GM12892 (cell line): ENCODE data around the gene TMTC2.
A peak's percentile ranks its signal among the peaks of the same experiment; 100 is the strongest.

ENCODE experiments used
- DNase-seq: peaks from one replicate; pipeline ENCODE4 v3.0.0; 2011; ENCODE audit not compliant: insufficient read length
- FAIRE-seq: peaks from 2 replicates; lab custom pipeline; 2011; peaks lifted over from hg19 to GRCh38; lab: Jason Lieb, UNC
- POLR2A ChIP-seq: IDR thresholded peaks from 2 replicates; pipeline ENCODE4 v1.6.1; 2011; ENCODE audit warnings: low read depth, low read length, control low read depth
- POLR2AphosphoS5 ChIP-seq: IDR thresholded peaks from 2 replicates; pipeline ENCODE4 v1.6.1; 2011; ENCODE audit warnings: low read depth, low read length, control low read depth
- TAF1 ChIP-seq: IDR thresholded peaks from 2 replicates; pipeline ENCODE4 v1.6.1; 2011; ENCODE audit warnings: low read depth, mild to moderate bottlenecking, control low read depth, low read length, borderline replicate concordance

The TMTC2 gene

DNA sequence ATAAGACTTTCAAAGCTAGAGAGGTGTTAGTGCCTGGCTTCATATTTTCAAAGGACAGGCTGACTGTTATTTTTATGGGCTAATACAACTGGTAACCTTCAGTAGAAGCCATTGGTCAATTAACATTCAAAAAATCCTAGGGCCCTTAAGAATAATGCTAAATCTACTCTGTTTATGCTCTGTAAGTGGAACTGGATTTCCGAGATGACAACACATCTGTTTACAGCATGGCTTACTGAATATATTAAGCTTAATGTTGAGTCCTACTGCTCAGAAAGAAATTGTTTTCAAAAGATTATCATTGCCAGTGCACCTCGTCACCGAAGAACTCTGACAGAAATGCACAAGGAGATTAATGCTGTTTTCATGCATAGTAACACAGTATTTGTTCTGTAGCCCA, 239.9 kb downstream of the TMTC2 start:
- no peak for DNase-seq
- TF ChIP-seq POLR2A (no peak), POLR2AphosphoS5 (no peak), TAF1 (no peak)
- FAIRE-seq = no peak

- FAIRE-seq (no peak), DNase-seq (no peak)
These were observed 243.6 kb downstream of the TMTC2 start for GRCh38 chr12:82930301-82930700.

DNA sequence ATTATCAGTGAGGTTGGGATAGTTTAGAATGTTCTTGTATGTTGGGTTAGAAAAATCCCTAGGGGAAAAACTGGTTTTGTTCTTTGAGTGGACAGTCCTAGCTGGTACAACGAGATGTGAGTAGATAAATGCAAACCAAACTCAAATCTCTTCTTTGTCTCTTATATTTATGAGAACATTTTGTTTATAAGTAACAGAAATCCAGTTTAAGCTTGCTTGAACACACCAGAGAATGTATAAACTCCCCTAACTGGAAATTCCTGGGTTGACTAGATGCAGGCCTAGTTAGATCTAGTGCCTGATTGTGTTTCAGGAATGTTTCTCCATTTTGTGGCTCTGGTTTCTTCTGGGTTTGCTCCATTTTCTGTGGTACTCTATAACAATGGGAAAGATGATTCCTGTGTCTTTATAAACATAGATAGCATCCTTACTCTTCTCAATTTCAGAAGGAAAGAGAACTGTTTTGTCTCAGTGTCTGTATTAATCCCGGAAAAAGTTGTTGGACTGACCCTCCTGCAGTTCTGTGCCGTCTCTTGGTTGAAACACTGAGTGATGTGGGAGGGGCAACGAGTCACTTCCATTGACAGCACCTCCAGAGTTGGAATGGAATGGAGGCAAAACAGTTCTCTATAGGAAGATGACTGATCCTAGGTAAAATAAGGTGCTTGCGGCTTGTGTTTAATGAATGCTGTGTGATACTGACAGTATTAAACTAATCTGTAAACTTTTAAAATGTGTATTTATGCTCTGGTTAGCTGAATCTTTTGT, 244.8 kb downstream of the TMTC2 start:
- no peak for DNase-seq
- no peak for FAIRE-seq
- TF ChIP-seq POLR2A = no peak
- no peak for TF ChIP-seq POLR2AphosphoS5
- TF ChIP-seq TAF1 = no peak

More at GRCh38 chr12:82930301-82930700, 243.6 kb downstream of the TMTC2 start:
- TF ChIP-seq TAF1 (no peak), POLR2AphosphoS5 (no peak), POLR2A (no peak)

DNA sequence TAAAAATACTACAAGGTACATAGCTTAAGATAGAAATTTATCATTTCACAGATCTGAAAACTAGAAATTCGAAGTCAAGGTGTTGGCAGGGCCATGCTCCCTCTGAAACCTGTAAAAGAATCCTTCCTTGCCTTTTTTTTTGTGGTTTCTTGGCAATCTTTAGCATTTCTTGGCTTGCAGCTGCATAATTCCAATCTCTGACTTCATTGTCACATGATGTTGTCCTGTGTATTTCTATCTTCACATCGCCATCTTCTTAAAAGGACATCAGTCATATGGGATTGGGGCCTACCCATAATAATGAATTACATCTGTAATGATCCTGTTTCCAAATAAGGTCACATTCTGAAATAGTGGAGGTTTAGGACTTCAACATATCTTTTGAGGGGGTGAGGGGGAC, 250.4 kb downstream of the TMTC2 start:
- DNase-seq (no peak), FAIRE-seq (no peak)
- no peak for TF ChIP-seq POLR2A

GRCh38 chr12:82942521-82942920, 255.8 kb downstream of the TMTC2 start:
- no peak for TF ChIP-seq POLR2A
- no peak for TF ChIP-seq POLR2AphosphoS5
- no peak for TF ChIP-seq TAF1
- DNase-seq (no peak), FAIRE-seq (no peak)

DNA sequence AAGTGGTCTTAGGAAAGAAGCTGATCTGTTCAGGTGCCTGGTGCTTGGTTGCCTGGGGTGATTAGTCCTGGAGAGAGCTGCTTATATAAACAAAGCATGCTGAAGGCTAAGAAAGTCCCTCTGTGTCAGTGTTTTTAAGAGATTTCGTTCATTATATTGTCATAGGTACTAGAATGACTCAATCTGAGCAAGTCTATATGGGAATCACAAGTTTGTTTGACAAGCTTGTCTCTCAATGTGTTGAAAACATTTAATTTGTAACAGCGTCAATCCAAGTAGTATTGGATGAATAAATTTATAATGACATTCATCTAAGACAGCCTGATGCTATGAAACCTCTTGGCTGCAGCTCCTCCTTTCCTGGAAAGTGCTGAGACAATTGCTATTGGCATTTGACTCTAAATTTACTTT, 256.3 kb downstream of the TMTC2 start:
- no peak for DNase-seq
- no peak for FAIRE-seq
- TF ChIP-seq POLR2A = no peak
- TF ChIP-seq POLR2AphosphoS5 = no peak
- no peak for TF ChIP-seq TAF1

- FAIRE-seq = no peak
- TF ChIP-seq POLR2AphosphoS5 (no peak), POLR2A (no peak), TAF1 (no peak)
- no peak for DNase-seq
These were observed 261.8 kb downstream of the TMTC2 start for GRCh38 chr12:82948491-82948890.

DNA sequence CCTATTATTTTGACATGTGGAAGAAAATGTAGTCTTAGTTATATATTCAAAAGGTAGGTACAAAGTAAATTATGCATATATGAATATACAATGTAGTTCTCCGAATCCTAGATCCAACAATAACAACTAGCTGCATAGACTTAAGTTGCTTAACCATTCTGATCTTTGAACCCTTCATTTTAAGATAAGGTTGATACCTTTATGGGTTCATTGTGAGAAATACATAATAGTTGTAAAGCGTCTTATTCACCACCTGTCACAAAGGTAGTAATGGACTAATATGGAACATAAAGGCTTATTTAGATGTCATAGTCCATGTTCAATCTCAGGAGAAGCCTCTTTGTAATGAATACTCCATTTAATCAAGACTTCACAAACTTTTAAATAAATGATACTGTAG, 263.6 kb downstream of the TMTC2 start:
- DNase-seq (no peak), FAIRE-seq (no peak)
- TF ChIP-seq TAF1 (no peak), POLR2AphosphoS5 (no peak), POLR2A (no peak)

- DNase-seq = no peak
- no peak for TF ChIP-seq POLR2A
- no peak for TF ChIP-seq TAF1
- FAIRE-seq = peak; percentile 54
These were observed 266.2 kb downstream of the TMTC2 start for GRCh38 chr12:82952946-82953345.

DNA sequence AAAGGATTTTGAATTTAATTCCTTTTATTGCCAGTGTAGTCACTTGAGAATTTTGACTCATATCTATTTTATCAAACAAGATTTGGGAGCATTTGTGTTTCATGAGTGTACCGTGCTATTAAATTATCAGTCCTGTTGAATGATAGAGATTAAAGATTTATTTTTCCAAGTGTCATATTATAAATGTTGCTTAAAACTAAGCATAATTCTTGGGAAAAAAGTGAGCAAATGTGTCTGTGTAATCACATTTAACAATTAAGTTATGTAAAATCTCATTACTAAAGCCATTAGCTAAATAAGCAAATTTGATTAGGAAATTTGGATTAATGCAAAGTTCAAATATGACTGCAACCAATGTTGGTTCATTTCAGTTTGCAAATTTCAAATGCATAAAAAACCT, 266.7 kb downstream of the TMTC2 start:
- TF ChIP-seq POLR2AphosphoS5 = no peak
- TF ChIP-seq TAF1 = no peak
- no peak for TF ChIP-seq POLR2A
- DNase-seq (no peak), FAIRE-seq (no peak)

DNA sequence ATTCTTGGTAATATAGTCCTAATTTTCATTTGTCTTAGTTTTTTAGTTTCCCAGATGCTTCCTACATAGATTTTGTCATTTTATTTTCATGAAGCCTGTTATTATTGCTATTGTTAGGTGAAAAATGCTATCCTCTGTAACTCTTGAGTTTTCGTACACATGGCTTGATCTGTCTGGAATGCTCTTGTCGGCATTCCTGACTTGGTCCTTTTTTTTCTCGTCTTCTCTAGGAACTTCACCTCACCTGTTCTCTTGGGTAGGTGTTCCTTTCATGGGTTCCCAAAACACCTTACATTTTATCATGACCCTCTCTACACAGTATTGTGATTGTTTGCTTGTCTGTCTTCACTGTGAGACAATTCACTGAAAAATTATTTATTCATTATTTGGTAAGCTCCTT, 267.4 kb downstream of the TMTC2 start:
- no peak for DNase-seq
- no peak for TF ChIP-seq TAF1
- TF ChIP-seq POLR2A = no peak
- TF ChIP-seq POLR2AphosphoS5 = no peak
- no peak for FAIRE-seq

DNA sequence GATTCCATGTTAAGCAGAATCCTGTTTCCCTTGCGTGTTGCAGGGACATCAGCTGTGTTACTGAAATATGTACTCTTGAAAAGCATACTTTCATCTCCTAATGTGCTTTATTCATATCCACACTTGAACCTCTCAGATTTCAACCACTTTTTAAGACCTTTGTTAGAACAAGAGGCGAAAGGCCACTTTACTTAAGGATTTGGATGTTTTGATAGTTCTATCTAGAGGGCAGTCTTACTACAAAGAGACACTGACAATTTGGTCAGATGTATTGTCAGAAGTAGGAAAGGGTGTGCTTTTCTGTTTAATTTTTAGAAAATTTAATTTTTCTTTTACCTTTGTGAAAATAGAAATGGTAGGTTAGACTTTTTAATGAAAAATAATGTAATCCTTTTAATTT, 267.9 kb downstream of the TMTC2 start:
- FAIRE-seq = no peak
- no peak for DNase-seq
- TF ChIP-seq TAF1 (no peak), POLR2A (no peak), POLR2AphosphoS5 (no peak)

DNA sequence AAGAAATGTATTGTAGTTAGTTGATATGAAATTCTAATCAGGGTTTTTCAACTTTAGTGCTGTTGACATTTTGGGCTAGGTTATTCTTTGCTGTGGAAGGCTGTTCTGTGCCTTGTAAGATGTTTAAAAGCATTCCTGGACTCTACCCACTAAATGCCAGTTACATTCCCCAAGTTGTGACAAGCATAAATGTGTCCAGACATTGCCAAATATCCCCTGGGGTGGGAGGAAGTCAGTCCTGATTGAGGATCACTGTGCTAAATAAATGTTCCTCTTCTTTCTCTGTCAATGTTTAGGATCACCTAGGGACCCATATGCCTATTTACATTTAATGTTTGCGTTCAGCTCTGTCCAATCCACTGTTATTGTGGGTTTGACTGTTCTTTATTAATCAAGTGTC, 268.3 kb downstream of the TMTC2 start:
- no peak for FAIRE-seq
- TF ChIP-seq TAF1 (no peak), POLR2AphosphoS5 (no peak), POLR2A (no peak)
- no peak for DNase-seq

GRCh38 chr12:82958966-82959365, 272.3 kb downstream of the TMTC2 start:
- TF ChIP-seq POLR2AphosphoS5 (no peak), TAF1 (no peak), POLR2A (no peak)
- FAIRE-seq = no peak
- no peak for DNase-seq
